Neural cell (in vitro differentiated cells): Measurements from ENCODE around the gene CHRM5. TPM values are rescaled to one million over a fixed set of nuclear protein-coding genes. Genes with fewer than 3 reads are reported as not detected.

ENCODE experiments used
- H2AFZ ChIP-seq: fragments of 200-600, 300-800 bp; sonication (generic), shearing (Covaris generic); 2 replicates; pipeline ENCODE4 v1.6.0; 2014; ENCODE audit warnings: low read depth, mild to moderate bottlenecking, antibody characterized with exemption, low read length, moderate library complexity
- H3F3A ChIP-seq: fragments of 200-600 bp; shearing (Covaris generic); 2 replicates; pipeline ENCODE4 v1.6.1; 2016; ENCODE audit warnings: mild to moderate bottlenecking, moderate library complexity, mixed read lengths, antibody characterized with exemption, low read length; ENCODE audit not compliant: insufficient read depth, poor library complexity, severe bottlenecking
- H3K27ac ChIP-seq: fragments of 200-600, 300-800 bp; sonication (generic), shearing (Covaris generic); 2 replicates; pipeline ENCODE4 v1.5.1; 2014; ENCODE audit warnings: mild to moderate bottlenecking, low read length, moderate library complexity
- H3K27me3 ChIP-seq: fragments of 300-800, 200-600 bp; sonication (generic), shearing (Covaris generic); 2 replicates; pipeline ENCODE4 v1.6.0; 2014; ENCODE audit warnings: mild to moderate bottlenecking, low read depth, low read length, moderate library complexity; ENCODE audit not compliant: insufficient read depth
- H3K36me3 ChIP-seq: fragments of 300-800, 200-600 bp; sonication (generic), shearing (Covaris generic); 2 replicates; pipeline ENCODE4 v1.5.1; 2014; ENCODE audit warnings: mild to moderate bottlenecking, antibody characterized with exemption, low read length, moderate library complexity; ENCODE audit not compliant: insufficient read depth
- H3K4me2 ChIP-seq: fragments of 300-800, 200-600 bp; sonication (generic), shearing (Covaris generic); 2 replicates; pipeline ENCODE4 v1.6.0; 2014; ENCODE audit warnings: mild to moderate bottlenecking, low read length
- H3K4me3 ChIP-seq: fragments of 300-800, 200-600 bp; sonication (generic), shearing (Covaris generic); 2 replicates; pipeline ENCODE4 v1.5.1; 2014; ENCODE audit warnings: mild to moderate bottlenecking, low read length, moderate library complexity
- H3K79me2 ChIP-seq: fragments of 200-600 bp; shearing (Covaris generic); replicated peaks from 2 replicates; pipeline ENCODE4 v1.6.0; 2014; ENCODE audit warnings: mild to moderate bottlenecking, low read length, moderate library complexity; ENCODE audit not compliant: insufficient read depth
- H3K9ac ChIP-seq: fragments of 300-800, 200-600 bp; sonication (generic), shearing (Covaris generic); 2 replicates; pipeline ENCODE4 v1.6.1; 2016; ENCODE audit warnings: mild to moderate bottlenecking, low read length, mixed read lengths
- H3K9me2 ChIP-seq: fragments of 200-600 bp; shearing (Covaris generic); 2 replicates; pipeline ENCODE4 v1.6.1; 2016; ENCODE audit warnings: mild to moderate bottlenecking, low read length, mixed read lengths; ENCODE audit not compliant: insufficient read depth
- H3K9me3 ChIP-seq: fragments of 200-600, 300-800 bp; sonication (generic), shearing (Covaris generic); 2 replicates; pipeline ENCODE4 v1.6.1; 2016; ENCODE audit warnings: mild to moderate bottlenecking, mixed run types, low read length, moderate library complexity, mixed read lengths
- H4K20me1 ChIP-seq: fragments of 200-600 bp; shearing (Covaris generic); 2 replicates; pipeline ENCODE4 v1.6.1; 2016; ENCODE audit warnings: mild to moderate bottlenecking, mixed run types; ENCODE audit not compliant: insufficient read depth
- CTCF ChIP-seq: fragments of 450-650 bp; IDR thresholded peaks from 2 replicates; pipeline ENCODE4 v1.5.1; 2014; ENCODE audit warnings: antibody characterized with exemption, mild to moderate bottlenecking, moderate library complexity; ENCODE audit not compliant: poor library complexity, severe bottlenecking
- EP300 ChIP-seq: fragments of 450-650 bp; conservative IDR thresholded peaks from 2 replicates; pipeline ENCODE4 v1.6.1; 2014; ENCODE audit warnings: antibody characterized with exemption, mild to moderate bottlenecking, moderate library complexity; ENCODE audit not compliant: poor library complexity, severe bottlenecking
- EZH2 ChIP-seq: fragments of 200-600, 300-800 bp; shearing (Covaris generic), sonication (generic); IDR thresholded peaks from 2 replicates; pipeline ENCODE4 v1.6.1; 2014; ENCODE audit warnings: antibody characterized with exemption, low read length, borderline replicate concordance, mild to moderate bottlenecking; ENCODE audit not compliant: insufficient read depth, poor library complexity, severe bottlenecking
- MXI1 ChIP-seq: fragments of 450-650 bp; conservative IDR thresholded peaks from 2 replicates; pipeline ENCODE4 v1.6.1; 2014; ENCODE audit warnings: antibody characterized with exemption, mild to moderate bottlenecking; ENCODE audit not compliant: poor library complexity, severe bottlenecking
- POLR2AphosphoS5 ChIP-seq: IDR thresholded peaks from 2 replicates; pipeline ENCODE4 v1.6.1; 2012
- RAD21 ChIP-seq: fragments of 450-650 bp; conservative IDR thresholded peaks from 2 replicates; pipeline ENCODE4 v1.6.1; 2014; ENCODE audit warnings: antibody characterized with exemption, mild to moderate bottlenecking, moderate library complexity
- REST ChIP-seq: IDR thresholded peaks from 2 replicates; pipeline ENCODE4 v1.6.1; 2012; ENCODE audit warnings: borderline replicate concordance
- SMC3 ChIP-seq: fragments of 450-650 bp; conservative IDR thresholded peaks from 2 replicates; pipeline ENCODE4 v1.6.1; 2014; ENCODE audit warnings: antibody characterized with exemption, mild to moderate bottlenecking, moderate library complexity; ENCODE audit not compliant: poor library complexity
- TAF1 ChIP-seq: IDR thresholded peaks from 2 replicates; pipeline ENCODE4 v1.6.1; 2012; ENCODE audit warnings: low read depth
- polyA plus RNA-seq: library from polyadenylated mRNA; depleted of rRNA; stranded (reverse); fragments of >200 nt; gene quantifications from 2 replicates; pipeline ENCODE4 v1.2.3, GENCODE V29; 2014

Gene CHRM5
- polyA plus RNA-seq, 1 donor from 2014 or later: 3.9 TPM

- H3K27me3 ChIP-seq: no peaks in the 10 kb centered on the region
- no peak overlapping the region for H3K4me3 ChIP-seq
- H3K9me2 ChIP-seq: no peaks in the 10 kb centered on the region
- no peak overlapping the region for H2AFZ ChIP-seq
- H3K36me3 ChIP-seq: no peaks in the 10 kb centered on the region
- H3K27ac ChIP-seq: no peak overlapping the region
- TF ChIP-seq SMC3 (no peak), EP300 (no peak), POLR2AphosphoS5 (no peak), TAF1 (no peak), REST (no peak), EZH2 (no peak), CTCF (no peak), MXI1 (no peak), RAD21 (no peak)
- no peak overlapping the region for H3K9ac ChIP-seq
- H3K9me3 ChIP-seq: no peaks in the 10 kb centered on the region
- no peaks in the 10 kb centered on the region for H4K20me1 ChIP-seq
- H3K79me2 ChIP-seq: no peaks in the 10 kb centered on the region
- H3K4me2 ChIP-seq: no peak overlapping the region
- H3F3A ChIP-seq: no peaks in the 10 kb centered on the region
Observed at GRCh38 chr15:33926260-33926659, 42.0 kb upstream of the CHRM5 start.

GRCh38 chr15:33932734-33933133 lies 35.6 kb upstream of the CHRM5 start:
- Histone ChIP-seq H2AFZ (no peak overlapping the region), H3K9ac (no peak overlapping the region), H3K4me2 (no peak overlapping the region), H3K9me2 (no peaks in the 10 kb centered on the region), H3K9me3 (no peaks in the 10 kb centered on the region), H3F3A (no peaks in the 10 kb centered on the region), H3K4me3 (no peak overlapping the region), H3K27me3 (no peaks in the 10 kb centered on the region), H4K20me1 (no peaks in the 10 kb centered on the region), H3K36me3 (no peaks in the 10 kb centered on the region), H3K27ac (no peak overlapping the region), H3K79me2 (no peaks in the 10 kb centered on the region)
- no peak for TF ChIP-seq SMC3
- TF ChIP-seq EZH2: no peak
- no peak for TF ChIP-seq POLR2AphosphoS5

- no peak overlapping the region for H3K9ac ChIP-seq
- no peaks in the 10 kb centered on the region for H4K20me1 ChIP-seq
- H3K4me3 ChIP-seq: no peak overlapping the region
- no peak overlapping the region for H3K27ac ChIP-seq
- H3K4me2 ChIP-seq: no peak overlapping the region
- TF ChIP-seq CTCF (no peak), EP300 (no peak), EZH2 (no peak), MXI1 (no peak), TAF1 (no peak), REST (no peak), POLR2AphosphoS5 (no peak), SMC3 (no peak), RAD21 (no peak)
- H3K27me3 ChIP-seq: no peaks in the 10 kb centered on the region
- no peaks in the 10 kb centered on the region for H3F3A ChIP-seq
- H3K79me2 ChIP-seq: no peaks in the 10 kb centered on the region
- H3K36me3 ChIP-seq: no peaks in the 10 kb centered on the region
- H3K9me2 ChIP-seq: no peaks in the 10 kb centered on the region
- no peak overlapping the region for H2AFZ ChIP-seq
- H3K9me3 ChIP-seq: no peaks in the 10 kb centered on the region
Observed at GRCh38 chr15:33934396-33934795, 33.9 kb upstream of the CHRM5 start.
